C4-2B (cell line): ENCODE measurements around the gene MAPKAPK3.

Experiments
- CTCF ChIP-seq: fragments of 450-650 bp; conservative IDR thresholded peaks from 2 replicates; pipeline ENCODE4 v1.5.1; 2017; ENCODE audit warnings: mild to moderate bottlenecking
- ZFX ChIP-seq: fragments of 450-650 bp; IDR thresholded peaks from 2 replicates; pipeline ENCODE4 v1.6.1; 2017

DNA sequence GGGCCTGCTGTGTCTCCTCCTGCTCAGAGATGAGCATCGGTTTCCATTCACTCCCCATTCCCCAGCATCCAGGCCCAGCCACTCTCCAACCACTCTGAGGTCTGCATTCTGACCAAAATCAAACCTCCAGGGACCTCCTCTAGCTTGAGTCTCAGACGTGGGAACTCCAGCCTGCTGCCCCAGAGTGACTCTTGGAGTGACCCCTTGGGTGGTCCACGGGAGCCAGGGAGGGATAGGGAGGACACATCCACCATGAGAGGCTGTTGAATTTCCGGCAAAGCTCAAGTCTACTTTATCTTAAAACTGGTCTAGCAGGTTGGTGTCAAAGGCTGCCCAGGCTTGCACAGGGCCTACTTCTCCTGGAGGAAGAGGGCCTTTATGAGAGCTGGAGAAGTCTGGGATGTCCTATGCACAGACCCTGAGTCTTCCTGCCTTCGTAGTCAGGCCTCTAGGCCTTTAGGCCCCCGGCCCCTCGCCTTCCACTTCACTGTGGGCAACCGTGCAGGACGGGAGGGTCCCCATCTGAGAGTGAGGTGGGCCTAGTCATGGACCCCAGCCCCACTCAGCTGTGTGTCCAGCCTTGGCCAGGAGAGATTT, 14.3 kb upstream of the MAPKAPK3 start:
- TF ChIP-seq CTCF (no peak), ZFX (peak; percentile 72; the same call in 1 of the 2 replicates)
